8988T (cell line): Measurements from ENCODE around the gene SUCNR1.
"Not testable (repeated sequence)": the region's sequence is repeated elsewhere in the genome, so short reads cannot be mapped to it uniquely, and the experiment has no call there.

Experiments
- DNase-seq: peaks from one replicate; pipeline ENCODE4 v3.0.0; 2011

The SUCNR1 gene

DNA sequence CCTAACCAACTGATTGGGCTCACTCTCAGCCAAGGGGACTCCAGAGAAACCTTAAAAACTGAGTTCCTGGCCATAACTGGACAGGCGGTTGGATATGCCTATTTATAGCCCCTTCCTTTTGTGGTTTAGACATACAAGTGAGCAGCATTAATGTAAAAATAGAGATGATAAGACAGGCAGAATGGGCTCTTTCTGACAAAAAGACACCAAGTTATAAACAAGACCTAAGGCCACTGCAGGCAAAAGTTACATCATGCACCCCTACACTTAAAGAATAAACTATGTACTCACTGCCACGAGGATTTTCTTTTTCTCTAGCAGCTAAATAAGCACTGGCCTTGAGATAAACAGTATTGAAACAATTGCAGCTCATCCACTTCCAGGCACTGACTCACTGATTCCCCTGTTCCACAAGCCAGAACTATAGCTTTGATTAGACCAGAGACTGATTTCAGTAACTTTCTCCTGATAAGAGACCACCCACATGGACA, 30.1 kb downstream of the SUCNR1 start:
- DNase-seq = no peak

DNA sequence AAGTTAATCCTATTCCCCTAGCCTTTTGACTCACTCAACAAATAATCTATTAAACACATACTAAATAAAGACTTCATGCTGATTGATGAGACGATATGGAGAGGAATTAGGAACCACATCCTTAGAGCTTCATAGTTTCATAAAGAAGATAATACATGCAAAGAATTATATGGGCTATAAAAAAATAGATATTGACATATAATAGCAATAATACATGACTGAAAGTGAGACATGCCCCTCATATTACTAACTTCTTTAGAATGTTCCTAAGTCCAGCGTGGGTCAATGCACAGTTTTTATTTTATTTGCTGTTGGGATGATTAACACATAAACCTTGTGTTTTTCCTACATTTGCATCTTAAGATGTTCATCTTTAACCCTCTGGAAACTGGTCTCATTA, 32.2 kb downstream of the SUCNR1 start:
- no peak for DNase-seq

DNA sequence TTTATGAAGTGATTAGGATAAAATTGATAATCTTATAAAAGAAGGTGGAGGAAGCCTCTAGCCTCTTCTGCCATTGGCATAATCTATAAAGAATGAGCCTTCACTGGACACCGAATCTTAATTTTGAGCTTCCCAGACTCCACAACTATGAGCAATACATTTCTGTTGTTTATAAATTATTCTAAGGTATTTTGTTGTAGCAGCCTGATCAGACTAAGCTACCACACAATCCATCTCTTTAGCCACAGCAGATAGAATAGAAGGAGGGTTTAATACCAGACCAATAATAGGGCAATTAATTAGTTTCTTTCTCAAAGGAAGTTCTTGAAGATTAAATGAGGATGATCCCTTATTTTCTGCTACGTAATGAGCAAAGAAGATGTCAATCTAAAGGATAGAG, 33.3 kb downstream of the SUCNR1 start:
- DNase-seq = no peak

DNA sequence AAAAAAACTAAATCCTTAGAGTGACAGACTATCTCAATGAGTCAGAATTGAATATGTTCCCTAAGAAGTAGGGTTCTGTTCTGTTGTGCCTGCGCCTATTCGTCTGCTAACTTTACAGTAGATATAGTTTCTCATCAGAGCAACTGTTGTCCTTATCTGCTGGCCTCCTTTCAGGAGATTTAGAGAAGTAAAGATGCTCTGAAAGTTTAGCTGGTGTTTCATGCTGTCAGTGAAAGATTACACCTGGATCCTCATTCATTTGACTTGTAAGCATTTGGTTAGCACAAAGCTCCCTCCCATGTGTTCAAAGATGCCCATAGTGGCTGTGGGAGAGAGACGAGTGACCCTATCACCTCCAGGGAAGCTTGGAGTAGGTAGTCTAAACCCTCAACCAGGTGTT, 35.0 kb downstream of the SUCNR1 start:
- no peak for DNase-seq

DNA sequence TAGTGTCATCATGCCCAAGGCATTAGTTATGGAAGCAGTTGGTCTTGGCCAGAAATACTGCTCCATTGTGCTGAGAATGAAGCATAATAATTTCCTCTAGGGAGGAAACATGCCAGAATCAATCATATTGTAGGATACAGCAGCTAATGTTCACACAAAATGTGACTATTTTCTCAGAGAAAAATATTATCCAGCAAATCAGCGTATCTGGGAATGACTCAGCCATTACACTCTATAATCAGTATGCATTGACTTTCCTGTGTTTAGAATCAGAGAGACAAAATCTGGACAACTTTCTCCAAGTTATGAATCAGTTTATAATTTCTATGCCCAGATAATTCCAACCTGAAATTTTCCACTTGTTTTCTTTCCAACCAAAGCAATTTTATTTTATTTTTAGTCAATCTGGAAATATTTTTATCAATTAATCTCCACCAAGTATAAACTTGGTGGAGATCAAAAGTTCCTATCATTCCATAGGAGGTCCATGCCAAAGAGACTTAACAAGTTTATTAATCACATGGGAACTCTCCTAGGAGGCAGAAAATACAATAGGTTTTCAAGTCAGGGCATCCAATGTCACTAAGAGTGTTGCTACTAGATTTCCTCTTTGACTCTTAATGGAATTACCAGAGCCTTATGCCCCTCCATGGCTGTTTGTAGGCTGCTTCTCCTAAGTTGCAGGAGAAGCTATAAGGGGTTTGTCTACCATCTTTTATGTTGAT, 36.4 kb downstream of the SUCNR1 start:
- DNase-seq = no peak

DNA sequence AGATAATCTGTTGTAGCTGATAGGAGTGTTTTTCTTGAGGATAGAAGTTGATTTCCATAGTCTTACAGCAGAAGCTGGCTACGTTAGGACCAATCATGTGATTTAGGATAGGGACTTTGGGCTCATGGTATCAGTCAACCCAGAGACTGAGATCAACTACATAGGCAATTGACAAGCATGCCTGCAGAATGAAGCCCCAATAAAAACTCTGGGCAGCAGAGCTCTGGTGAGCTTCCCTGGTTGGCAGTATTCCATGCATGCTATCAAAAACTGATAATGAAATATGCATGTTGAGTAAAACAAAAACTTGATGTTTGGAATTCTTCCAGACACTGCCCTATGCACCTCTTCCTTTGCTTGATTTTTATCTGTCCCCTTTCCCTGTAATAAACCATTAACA, 38.0 kb downstream of the SUCNR1 start:
- DNase-seq = no peak

DNA sequence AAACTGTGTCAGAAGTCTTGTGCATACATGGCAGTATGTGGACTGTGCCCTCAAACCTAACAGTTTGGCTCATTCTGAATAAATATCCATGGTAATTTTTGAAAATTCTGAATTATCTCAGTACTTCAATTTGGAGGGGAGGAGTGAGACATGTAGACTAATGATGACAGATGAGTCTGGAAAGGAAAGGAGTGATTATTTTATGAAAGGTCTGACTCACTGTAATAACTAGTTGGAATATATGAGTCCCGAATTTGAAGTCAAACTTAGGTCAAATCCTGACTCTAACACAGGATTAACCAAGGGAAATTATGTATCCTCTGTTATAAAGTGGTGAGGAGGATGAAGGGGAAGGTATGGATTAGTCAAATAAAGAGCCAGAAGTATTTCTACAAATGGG, 38.6 kb downstream of the SUCNR1 start:
- no peak for DNase-seq

DNA sequence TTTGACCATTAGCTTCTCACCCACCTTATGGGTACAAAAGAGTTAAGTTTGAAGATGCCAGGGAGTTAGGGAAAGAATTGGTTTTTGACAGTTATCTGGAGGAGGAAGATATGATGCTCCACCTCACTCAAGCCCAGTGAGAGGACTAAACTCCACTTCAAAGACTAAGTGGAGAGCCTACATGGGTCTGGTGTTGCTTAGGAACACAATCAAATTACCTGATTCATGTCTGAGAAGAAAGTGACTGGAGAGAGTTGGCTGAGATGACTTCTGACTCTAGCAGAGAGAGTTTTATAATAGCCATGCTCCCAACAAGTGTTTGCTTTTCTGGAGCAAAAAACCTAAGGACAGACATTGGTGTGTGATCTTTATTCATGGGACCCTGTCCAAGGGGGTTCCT, 43.3 kb downstream of the SUCNR1 start:
- no peak for DNase-seq

DNA sequence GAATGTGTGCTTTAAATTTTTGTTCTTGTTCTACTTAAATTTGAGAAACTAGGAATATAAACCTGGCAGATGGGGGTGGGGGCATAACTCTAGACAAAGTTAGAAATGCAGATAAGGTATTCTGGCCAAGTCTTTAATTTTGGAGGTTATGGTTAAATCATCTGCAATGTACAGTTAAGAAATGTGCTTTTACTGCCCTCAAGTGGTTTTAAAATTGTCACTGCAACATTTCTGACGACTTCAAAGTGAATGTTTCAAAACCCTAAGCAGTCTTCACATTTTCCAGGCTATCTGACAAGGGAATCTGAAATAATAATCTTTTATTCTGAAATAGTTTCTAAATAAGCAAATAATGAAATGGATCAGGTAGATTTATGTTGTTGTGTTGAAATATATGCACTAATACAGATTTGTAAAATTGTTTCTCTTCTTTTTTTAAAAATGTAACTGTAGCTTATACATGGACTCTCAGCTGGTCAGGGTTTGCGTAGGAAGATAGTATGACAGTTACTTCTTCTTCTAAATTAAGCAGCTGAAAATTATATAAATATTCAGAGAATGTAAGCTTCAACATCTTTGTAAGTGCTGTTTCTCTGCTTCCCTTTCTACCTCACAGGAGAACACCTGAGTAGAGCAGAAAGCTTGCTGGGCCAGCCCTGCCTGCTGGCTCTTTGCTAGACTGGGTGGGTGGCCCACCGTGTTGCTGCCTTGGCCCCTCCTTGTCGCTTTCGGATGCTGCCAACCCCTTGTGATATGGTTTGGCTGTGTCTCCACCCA, 45.0 kb downstream of the SUCNR1 start:
- no peak for DNase-seq

DNA sequence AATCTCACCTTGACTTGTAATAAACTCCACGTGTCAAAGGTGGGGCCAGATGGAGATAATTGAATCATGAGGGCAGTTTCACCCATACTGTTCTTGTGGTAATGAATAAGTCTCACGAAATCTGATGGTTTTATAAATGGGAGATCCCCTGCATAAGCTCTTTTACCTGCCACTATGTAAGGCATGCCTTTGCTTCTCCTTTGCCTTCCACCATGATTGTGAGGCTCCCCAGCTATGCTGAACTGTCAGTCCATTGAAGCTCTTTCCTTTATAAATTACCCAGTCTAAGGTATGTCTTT, 45.5 kb downstream of the SUCNR1 start:
- no peak for DNase-seq

DNA sequence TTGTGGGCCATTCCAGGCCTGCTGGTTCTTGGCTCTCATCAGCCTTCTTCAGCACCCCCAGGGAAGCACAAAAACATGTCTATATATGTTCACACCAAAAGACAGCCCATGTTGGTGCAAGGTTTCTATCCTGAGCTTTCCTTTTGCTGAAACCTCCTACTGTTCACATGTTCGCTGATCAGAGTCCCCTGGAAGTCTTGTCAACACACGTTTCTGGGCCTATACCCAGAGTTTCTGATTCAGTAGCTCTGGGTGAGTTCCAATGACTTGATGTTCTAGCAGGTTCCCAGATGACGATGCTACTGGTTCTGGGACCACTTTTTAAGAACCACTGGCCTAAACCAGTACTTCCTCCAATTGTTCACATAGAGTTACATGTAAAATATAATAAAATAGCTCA, 46.0 kb downstream of the SUCNR1 start:
- DNase-seq = no peak

DNA sequence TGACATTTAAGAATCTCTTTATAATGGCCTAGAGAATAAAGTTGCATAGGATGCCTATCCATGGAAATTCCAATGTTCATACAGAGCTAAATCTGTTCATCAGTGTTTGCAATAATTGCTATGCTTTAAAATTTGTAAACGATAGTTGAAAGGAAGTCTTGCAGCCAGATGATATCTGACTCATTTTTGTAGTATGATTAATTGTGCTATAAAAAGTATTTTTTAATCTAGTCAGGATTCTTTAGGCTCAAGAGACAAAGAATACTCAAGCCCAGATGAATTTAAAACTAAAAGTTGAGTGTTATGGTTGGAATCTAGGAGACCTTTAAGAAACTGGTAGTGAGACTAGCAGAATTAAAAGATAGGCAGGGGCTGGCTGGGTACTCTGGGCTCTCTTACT, 50.5 kb downstream of the SUCNR1 start:
- DNase-seq = no peak

DNA sequence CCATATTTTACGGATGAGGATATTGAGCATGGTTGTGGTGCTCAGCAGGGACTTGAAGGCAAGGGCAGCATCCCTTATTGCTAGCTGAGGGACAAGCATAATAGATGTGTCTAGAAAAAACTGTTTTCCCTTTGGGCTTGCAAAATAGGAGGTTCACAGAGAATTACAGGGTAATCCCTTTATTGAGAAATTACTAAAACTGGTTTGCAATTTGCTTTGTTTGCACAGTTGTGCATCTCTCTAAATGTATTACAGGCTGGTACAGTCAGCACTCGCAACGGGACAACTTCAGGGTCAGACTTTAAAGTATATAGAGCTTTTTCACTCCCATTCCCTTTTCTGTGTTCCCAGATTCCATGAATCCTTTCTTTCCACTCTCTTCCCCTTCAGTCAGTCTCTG, 51.3 kb downstream of the SUCNR1 start:
- DNase-seq = no peak

DNA sequence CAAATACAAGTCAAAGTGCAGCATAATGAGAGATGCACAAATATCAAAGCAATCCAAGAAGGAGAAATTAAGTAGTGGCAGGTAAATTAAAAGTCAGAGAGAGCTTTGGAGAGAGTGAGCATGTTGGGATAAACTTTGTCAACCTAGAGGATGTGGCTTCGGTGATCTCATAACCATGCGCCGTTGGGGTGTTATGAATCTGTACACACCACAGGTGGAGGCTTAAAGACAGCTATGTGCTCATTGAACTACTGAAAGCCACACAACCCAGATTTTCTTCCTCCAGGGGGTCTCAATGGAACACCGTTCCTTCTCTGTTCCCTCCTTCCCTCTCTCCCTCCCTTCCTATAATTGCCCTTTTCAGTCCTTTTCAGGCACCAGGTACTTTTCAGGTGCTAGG, 52.0 kb downstream of the SUCNR1 start:
- no peak for DNase-seq

DNA sequence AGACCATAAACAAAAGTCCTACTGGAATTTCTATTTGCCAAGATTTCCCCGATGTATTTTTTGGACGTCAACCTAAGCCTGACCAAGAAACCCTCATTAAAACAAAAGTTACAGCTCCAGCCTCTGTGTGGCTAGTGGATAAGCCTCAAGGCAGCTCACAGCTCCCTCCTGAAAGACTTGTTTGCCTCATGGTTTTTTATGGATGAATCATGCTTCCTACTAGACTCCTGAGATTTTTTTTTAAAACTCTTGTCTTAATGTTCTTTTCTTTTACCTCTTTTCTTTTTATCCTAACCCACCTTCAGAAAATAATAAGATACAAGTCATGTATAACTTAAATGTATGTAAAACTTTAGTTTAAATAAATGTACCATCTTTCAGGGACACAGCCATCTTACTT, 52.4 kb downstream of the SUCNR1 start:
- DNase-seq = no peak

DNA sequence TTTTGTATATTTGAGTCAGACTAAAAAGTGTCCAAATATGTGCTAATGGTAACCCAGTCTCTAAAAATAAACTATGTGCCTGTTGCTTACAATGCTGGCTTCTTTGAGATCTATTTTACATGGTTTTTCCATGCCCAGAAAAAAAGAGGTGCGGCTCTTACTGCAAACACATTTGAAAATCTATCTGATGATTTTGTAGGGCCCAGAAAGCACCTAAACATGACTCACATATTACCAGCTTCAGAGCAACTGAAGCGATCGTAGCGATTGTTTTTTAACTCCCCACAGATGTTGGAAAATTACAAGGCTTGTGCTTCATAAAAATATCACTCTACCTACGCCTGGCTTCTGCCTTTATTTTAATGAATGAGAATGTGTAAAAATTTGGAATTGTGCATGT, 53.5 kb downstream of the SUCNR1 start:
- DNase-seq = no peak

DNA sequence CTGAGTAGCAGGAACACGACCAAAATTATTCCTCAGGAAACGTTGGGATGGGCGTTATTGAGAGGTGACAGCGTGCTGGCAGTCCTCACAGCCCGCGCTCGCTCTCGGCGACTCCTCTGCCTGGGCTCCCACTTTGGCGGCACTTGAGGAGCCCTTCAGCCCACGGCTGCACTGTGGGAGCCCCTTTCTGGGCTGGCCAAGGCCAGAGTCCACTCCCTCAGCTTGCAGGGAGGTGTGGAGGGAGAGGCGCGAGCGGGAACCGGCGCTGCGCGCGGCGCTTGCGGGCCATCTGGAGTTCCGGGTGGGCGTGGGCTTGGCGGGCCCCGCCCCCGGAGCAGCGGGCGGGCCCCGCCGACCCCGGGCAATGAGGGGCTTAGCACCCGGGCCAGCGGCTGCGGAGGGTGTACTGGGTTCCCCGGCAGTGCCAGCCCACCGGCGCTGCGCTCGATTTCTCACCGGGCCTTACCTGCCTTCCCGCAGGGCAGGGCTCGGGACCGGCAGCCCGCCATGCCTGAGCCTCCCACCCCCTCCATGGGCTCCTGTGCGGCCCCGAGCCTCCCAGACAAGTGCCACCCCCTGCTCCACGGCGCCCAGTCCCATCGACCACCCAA, 54.6 kb downstream of the SUCNR1 start:
- DNase-seq = not testable (repeated sequence)

DNA sequence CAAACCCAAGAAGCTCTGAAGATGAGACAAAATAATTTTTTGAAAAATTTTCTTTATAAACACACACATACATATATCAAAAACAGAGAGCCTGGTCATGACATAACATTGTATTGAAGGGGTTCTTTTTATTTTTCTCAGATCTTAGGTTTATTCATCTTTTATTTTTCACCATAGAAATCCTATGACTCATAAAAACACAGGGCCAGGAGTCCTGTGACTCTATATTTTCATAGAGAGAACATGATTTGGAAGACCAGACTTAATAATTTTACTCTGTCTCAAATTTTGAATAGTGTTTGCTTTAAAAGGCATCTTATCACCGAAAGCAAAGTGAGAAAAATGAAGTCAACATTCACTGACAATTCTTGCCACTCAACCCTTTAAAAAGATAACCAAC, 57.7 kb downstream of the SUCNR1 start:
- DNase-seq = no peak

DNA sequence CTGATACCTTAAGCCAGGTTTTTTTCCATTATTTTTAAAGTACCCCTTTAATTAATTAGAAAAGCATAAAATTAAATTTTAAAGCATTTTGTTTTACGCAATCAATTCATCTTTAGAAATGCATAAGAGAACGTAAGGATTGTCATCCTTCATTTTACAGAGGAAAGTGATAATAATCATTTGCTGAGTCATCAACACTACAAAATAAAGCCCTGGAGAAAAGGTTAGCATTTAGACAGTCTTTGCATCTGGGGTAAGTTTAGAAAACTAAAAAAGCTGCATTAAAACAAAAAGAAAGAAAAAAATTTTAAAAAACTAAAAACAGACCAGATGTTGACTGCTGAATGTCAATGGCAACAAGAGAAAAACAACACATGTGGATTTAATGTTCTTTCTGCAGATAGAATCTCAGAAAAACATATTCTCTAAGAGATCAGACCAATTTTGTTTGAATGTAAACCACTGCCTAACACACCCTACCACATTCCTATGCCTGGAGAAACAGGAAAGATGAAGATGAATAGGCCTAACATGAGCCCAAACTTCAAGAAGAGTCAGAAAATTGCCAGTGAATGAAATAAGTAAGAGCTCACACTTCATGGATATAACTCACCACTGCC, 59.9 kb downstream of the SUCNR1 start:
- no peak for DNase-seq
